GM23338 (cell line): ENCODE measurements around the gene CHN1. TPM values are rescaled to one million over a fixed set of nuclear protein-coding genes. Genes with fewer than 3 reads are reported as not detected.

Source experiments
- ATAC-seq: fragments of 200-7000 bp; cut with Tn5 transposase; 3 replicates; pipeline ENCODE4 v1.9.1; 2020
- DNase-seq: peaks from one replicate; pipeline ENCODE4 v3.0.0-alpha.2; 2015; ENCODE audit warnings: low spot score
- H2AFZ ChIP-seq: fragments of 200-600 bp; sonication (generic); 2 replicates; pipeline ENCODE4 v1.8.0; 2016; ENCODE audit warnings: antibody characterized with exemption, mild to moderate bottlenecking, moderate library complexity
- H3F3A ChIP-seq: fragments of 200-600 bp; sonication (generic); replicated peaks from 2 replicates; pipeline ENCODE4 v1.8.0; 2017; ENCODE audit warnings: antibody characterized with exemption, mixed run types, low read depth
- H3K27ac ChIP-seq: fragments of 200-600 bp; sonication (generic); 2 replicates; pipeline ENCODE4 v1.6.1; 2016; ENCODE audit warnings: low read depth
- H3K27me3 ChIP-seq: fragments of 200-600 bp; sonication (generic); 2 replicates; pipeline ENCODE4 v1.8.0; 2016; ENCODE audit warnings: mild to moderate bottlenecking, mixed run types, moderate library complexity; ENCODE audit not compliant: insufficient read depth
- H3K36me3 ChIP-seq: fragments of 200-600 bp; sonication (generic); 2 replicates; pipeline ENCODE4 v1.8.0; 2016; ENCODE audit warnings: mild to moderate bottlenecking; ENCODE audit not compliant: insufficient read depth
- H3K4me1 ChIP-seq: fragments of 200-600 bp; sonication (generic); 2 replicates; pipeline ENCODE4 v1.8.0; 2016; ENCODE audit warnings: mild to moderate bottlenecking, moderate library complexity; ENCODE audit not compliant: insufficient read depth
- H3K4me2 ChIP-seq: fragments of 200-600 bp; sonication (generic); 2 replicates; pipeline ENCODE4 v1.7.1; 2017; ENCODE audit warnings: mixed run types
- H3K4me3 ChIP-seq: fragments of 200-600 bp; sonication (generic); 2 replicates; pipeline ENCODE4 v1.6.1; 2016; ENCODE audit warnings: mixed run types
- H3K79me2 ChIP-seq: fragments of 200-600 bp; sonication (generic); replicated peaks from 2 replicates; pipeline ENCODE4 v1.8.0; 2017; ENCODE audit warnings: mild to moderate bottlenecking; ENCODE audit not compliant: insufficient read depth
- H3K9me2 ChIP-seq: fragments of 200-600 bp; sonication (generic); 2 replicates; pipeline ENCODE4 v1.8.0; 2017; ENCODE audit not compliant: insufficient read depth
- H4K20me1 ChIP-seq: fragments of 200-600 bp; sonication (generic); replicated peaks from 2 replicates; pipeline ENCODE4 v1.8.0; 2017; ENCODE audit warnings: mild to moderate bottlenecking; ENCODE audit not compliant: insufficient read depth
- H3K27ac Mint-ChIP-seq: 2 replicates; pipeline ENCODE4 v1.8.0; 2020; ENCODE audit warnings: inconsistent platforms, mild to moderate bottlenecking, moderate library complexity, mixed read lengths
- H3K27me3 Mint-ChIP-seq: 3 replicates; pipeline ENCODE4 v1.8.0; 2022; ENCODE audit warnings: low read depth, mild to moderate bottlenecking, moderate library complexity, mixed read lengths, inconsistent platforms; ENCODE audit not compliant: insufficient read depth, poor library complexity
- H3K36me3 Mint-ChIP-seq: 3 replicates; pipeline ENCODE4 v1.8.0; 2021; ENCODE audit warnings: low read depth, mild to moderate bottlenecking, inconsistent platforms, moderate library complexity, mixed read lengths
- H3K4me1 Mint-ChIP-seq: 3 replicates; pipeline ENCODE4 v1.8.0; 2020; ENCODE audit warnings: mild to moderate bottlenecking, inconsistent platforms, mixed read lengths
- H3K4me3 Mint-ChIP-seq: 3 replicates; pipeline ENCODE4 v1.8.0; 2021; ENCODE audit warnings: moderate library complexity, mild to moderate bottlenecking, inconsistent platforms, mixed read lengths
- H3K9me3 Mint-ChIP-seq: 3 replicates; pipeline ENCODE4 v1.8.0; 2020; ENCODE audit warnings: moderate library complexity, mild to moderate bottlenecking, inconsistent platforms, mixed read lengths
- CREB1 ChIP-seq: fragments of 250-450 bp; sonication (Bioruptor Pico); IDR thresholded peaks from 2 replicates; pipeline ENCODE4 v1.5.0; 2020; ENCODE audit warnings: low read depth, mild to moderate bottlenecking, moderate library complexity
- CTCF ChIP-seq, 2 experiments: fragments of 200-600 bp in 1 of 2; sonication (generic) in 1 of 2; conservative IDR thresholded peaks; 2 replicates each; pipeline versions ENCODE4 v1.5.1 to v1.6.1; 2016 to 2017; ENCODE audit warnings: antibody characterized with exemption in 2 of 2, low read depth in 2 of 2, mild to moderate bottlenecking in 2 of 2, moderate library complexity in 1 of 2
- ETS1 ChIP-seq: IDR thresholded peaks from 2 replicates; pipeline ENCODE4 v1.6.1; 2016; ENCODE audit warnings: antibody characterized with exemption
- EZH2 ChIP-seq: fragments of 200-600 bp; sonication (generic); IDR thresholded peaks from one replicate; pipeline ENCODE4 v1.8.0; 2017; ENCODE audit warnings: antibody characterized with exemption, mild to moderate bottlenecking, low read depth; ENCODE audit not compliant: unreplicated experiment
- EZH2phosphoT487 ChIP-seq: fragments of 200-600 bp; sonication (generic); IDR thresholded peaks from one replicate; pipeline ENCODE4 v1.8.1; 2018; ENCODE audit warnings: antibody characterized with exemption; ENCODE audit not compliant: unreplicated experiment
- JUNB ChIP-seq: IDR thresholded peaks from one replicate; pipeline ENCODE4 v1.6.1; 2016; ENCODE audit warnings: antibody characterized with exemption; ENCODE audit not compliant: unreplicated experiment
- NANOG ChIP-seq: IDR thresholded peaks from 2 replicates; pipeline ENCODE4 v1.6.1; 2016; ENCODE audit warnings: antibody characterized with exemption, borderline replicate concordance
- POLR2AphosphoS5 ChIP-seq: IDR thresholded peaks from 2 replicates; pipeline ENCODE4 v1.6.1; 2016; ENCODE audit warnings: antibody characterized with exemption, low read depth
- REST ChIP-seq: IDR thresholded peaks from one replicate; pipeline ENCODE4 v1.6.1; 2018; ENCODE audit warnings: antibody characterized with exemption; ENCODE audit not compliant: unreplicated experiment
- STAT1 ChIP-seq: IDR thresholded peaks from one replicate; pipeline ENCODE4 v1.6.1; 2016; ENCODE audit warnings: antibody characterized with exemption; ENCODE audit not compliant: unreplicated experiment
- ZNF114 ChIP-seq: fragments of 250-450 bp; sonication (Bioruptor Pico); IDR thresholded peaks from 2 replicates; pipeline ENCODE4 v1.5.0; 2020; ENCODE audit warnings: mild to moderate bottlenecking, moderate library complexity
- ZNF331 ChIP-seq: fragments of 250-450 bp; sonication (Bioruptor Pico); IDR thresholded peaks from 2 replicates; pipeline ENCODE4 v1.5.0; 2020; ENCODE audit warnings: low read depth, mild to moderate bottlenecking, moderate library complexity
- ZNF462 ChIP-seq: fragments of 250-450 bp; sonication (Bioruptor Pico); IDR thresholded peaks from 2 replicates; pipeline ENCODE4 v1.5.0; 2020; ENCODE audit warnings: mild to moderate bottlenecking, moderate library complexity
- polyA plus RNA-seq: library from polyadenylated mRNA; unstranded; fragments of >200 nt; fragmentation: Nextera tagmentation; extraction: Ambion mirVana; gene quantifications from 2 replicates; pipeline ENCODE4 v1.2.1, GENCODE V29; 2016
- total RNA-seq: library from RNA; depleted of rRNA; stranded (reverse); fragments of >200 nt; shearing (Covaris generic); gene quantifications from 2 replicates; pipeline ENCODE4 v1.2.3, GENCODE V29; 2014

CHN1 gene
- total and polyA plus RNA-seq, 2 experiments from 2014 or later: 28.1 to 36.5 TPM

GRCh38 chr2:174992886-174993285 lies 12.3 kb downstream of the CHN1 start:
- no peak overlapping the region for H3K27ac Mint-ChIP-seq

More at GRCh38 chr2:174992886-174993285, 12.3 kb downstream of the CHN1 start:
- no peaks in the 10 kb centered on the region for H3K36me3 ChIP-seq
- no peak overlapping the region for H2AFZ ChIP-seq
- Mint-ChIP-seq H3K4me1 (peaks cover 32% of the 10 kb centered on the region), H3K27me3 (peaks cover 2% of the 10 kb centered on the region), H3K9me3 (peaks cover 5% of the 10 kb centered on the region; the same call in 2 of the 3 replicates), H3K4me3 (no peak overlapping the region), H3K36me3 (peaks cover 19% of the 10 kb centered on the region)
- no peak overlapping the region for H3K4me3 ChIP-seq
- H4K20me1 ChIP-seq: no peaks in the 10 kb centered on the region; the same call in 1 of the 2 replicates
- no peak overlapping the region for H3K4me2 ChIP-seq
- TF ChIP-seq ZNF331 (no peak), NANOG (no peak), ZNF114 (CRISPR knock-in tag) (no peak), CREB1 (CRISPR knock-in tag) (no peak), CTCF (conservative IDR thresholded peaks at IDR 0.05; ENCODE audit: low read depth in 2 of 2) (no peak), ETS1 (no peak), JUNB (no peak), STAT1 (no peak), EZH2phosphoT487 (no peak), POLR2AphosphoS5 (no peak), REST (no peak), ZNF462 (no peak), EZH2 (no peak)
- DNase-seq: no peak
- peaks cover 95% of the 10 kb centered on the region for H3K79me2 ChIP-seq
- no peaks in the 10 kb centered on the region for H3F3A ChIP-seq
- H3K4me1 ChIP-seq: peaks cover 33% of the 10 kb centered on the region
- no peaks in the 10 kb centered on the region for H3K9me2 ChIP-seq
- H3K27me3 ChIP-seq: no peaks in the 10 kb centered on the region
- no peak overlapping the region for H3K27ac ChIP-seq
- ATAC-seq: peak; percentile 10; the same call in 1 of the 3 replicates
